Caco-2 (cell line): ENCODE measurements around the gene SNRPA1. TPM values are rescaled to one million over a fixed set of nuclear protein-coding genes. Genes with fewer than 3 reads are reported as not detected.

Source experiments
- BruUV-seq: library from RNA; stranded (reverse); fragments of 400-500 nt; replicated peaks from 2 replicates; lab custom pipeline; 2021; lab: Mats Ljungman, UMichigan
- CTCF ChIA-PET: fragments of 300-600 bp; sonication (Branson Sonifier 250); formaldehyde crosslinking; loops from one replicate; lab custom pipeline; 2022; ENCODE audit warnings: antibody characterized with exemption; lab: Charles Lee
- POLR2A ChIA-PET: fragments of 300-600 bp; sonication (Branson Sonifier 250); formaldehyde crosslinking; loops from one replicate; lab custom pipeline; 2022; ENCODE audit warnings: antibody characterized with exemption; lab: Charles Lee
- DNase-seq, 2 experiments: peaks; one replicate each; pipeline versions ENCODE4 v3.0.0 to v3.0.0-alpha.2; 2020 to 2022
- H3K27me3 ChIP-seq: replicated peaks from 2 replicates; pipeline ENCODE4 v1.6.0; 2011; ENCODE audit warnings: low read length; ENCODE audit not compliant: control insufficient read depth, insufficient read depth
- H3K36me3 ChIP-seq: 2 replicates; pipeline ENCODE4 v1.5.1; 2011; ENCODE audit warnings: low read length; ENCODE audit not compliant: control insufficient read depth, insufficient read depth
- H3K4me1 ChIP-seq: fragments of 250-450 bp; sonication (Bioruptor Pico); 2 replicates; pipeline ENCODE4 v1.5.1; 2020; ENCODE audit warnings: mild to moderate bottlenecking
- H3K4me3 ChIP-seq: 2 replicates; pipeline ENCODE4 v1.5.1; 2011; ENCODE audit warnings: low read depth, mild to moderate bottlenecking, control low read depth, low read length
- H3K9me3 ChIP-seq: fragments of 250-450 bp; sonication (Bioruptor Pico); 2 replicates; pipeline ENCODE4 v1.5.1; 2020; ENCODE audit warnings: mild to moderate bottlenecking, moderate library complexity
- H3K27ac Mint-ChIP-seq: one replicate; pipeline ENCODE4 v1.8.0; 2022; ENCODE audit warnings: mixed read lengths; ENCODE audit not compliant: unreplicated experiment
- H3K27me3 Mint-ChIP-seq: one replicate; pipeline ENCODE4 v1.8.0; 2022; ENCODE audit warnings: mixed read lengths; ENCODE audit not compliant: insufficient read depth, unreplicated experiment
- H3K36me3 Mint-ChIP-seq: one replicate; pipeline ENCODE4 v1.8.0; 2022; ENCODE audit warnings: mild to moderate bottlenecking, mixed read lengths; ENCODE audit not compliant: insufficient read depth, unreplicated experiment
- H3K4me1 Mint-ChIP-seq: one replicate; pipeline ENCODE4 v1.8.0; 2022; ENCODE audit warnings: low read depth, mixed read lengths; ENCODE audit not compliant: unreplicated experiment
- H3K4me3 Mint-ChIP-seq: one replicate; pipeline ENCODE4 v1.8.0; 2022; ENCODE audit warnings: mild to moderate bottlenecking, moderate library complexity, mixed read lengths; ENCODE audit not compliant: unreplicated experiment
- H3K9me3 Mint-ChIP-seq: one replicate; pipeline ENCODE4 v1.8.0; 2022; ENCODE audit warnings: mixed read lengths; ENCODE audit not compliant: unreplicated experiment
- intact Hi-C: fragments of 100-400 bp; cut with micrococcal nuclease; formaldehyde crosslinking; loops from one replicate; pipeline ENCODE4 v1.10.0; 2022; ENCODE audit not compliant: unreplicated experiment
- total RNA-seq: library from RNA; stranded (reverse); gene quantifications from 2 replicates; pipeline ENCODE4 v1.2.3, GENCODE V29; 2022
- TF ChIP-seq, protein P1 (sequence below), 2 experiments: fragments of 200-600 bp in 1 of 2; IDR thresholded peaks; 1 replicate in 1 of 2; 2 replicates in 1 of 2; pipeline versions ENCODE4 v1.5.1 to v1.8.0; 2011 to 2022; ENCODE audit warnings: antibody characterized with exemption in 1 of 2, control low read depth in 1 of 2, inconsistent platforms in 1 of 2, low read depth in 1 of 2, low read length in 1 of 2, mild to moderate bottlenecking in 1 of 2, moderate library complexity in 1 of 2; ENCODE audit not compliant: insufficient read depth in 1 of 2, severe bottlenecking in 1 of 2, unreplicated experiment in 1 of 2

Gene SNRPA1
- total RNA-seq, 1 experiment from 2014 or later, result 123 TPM

DNA sequence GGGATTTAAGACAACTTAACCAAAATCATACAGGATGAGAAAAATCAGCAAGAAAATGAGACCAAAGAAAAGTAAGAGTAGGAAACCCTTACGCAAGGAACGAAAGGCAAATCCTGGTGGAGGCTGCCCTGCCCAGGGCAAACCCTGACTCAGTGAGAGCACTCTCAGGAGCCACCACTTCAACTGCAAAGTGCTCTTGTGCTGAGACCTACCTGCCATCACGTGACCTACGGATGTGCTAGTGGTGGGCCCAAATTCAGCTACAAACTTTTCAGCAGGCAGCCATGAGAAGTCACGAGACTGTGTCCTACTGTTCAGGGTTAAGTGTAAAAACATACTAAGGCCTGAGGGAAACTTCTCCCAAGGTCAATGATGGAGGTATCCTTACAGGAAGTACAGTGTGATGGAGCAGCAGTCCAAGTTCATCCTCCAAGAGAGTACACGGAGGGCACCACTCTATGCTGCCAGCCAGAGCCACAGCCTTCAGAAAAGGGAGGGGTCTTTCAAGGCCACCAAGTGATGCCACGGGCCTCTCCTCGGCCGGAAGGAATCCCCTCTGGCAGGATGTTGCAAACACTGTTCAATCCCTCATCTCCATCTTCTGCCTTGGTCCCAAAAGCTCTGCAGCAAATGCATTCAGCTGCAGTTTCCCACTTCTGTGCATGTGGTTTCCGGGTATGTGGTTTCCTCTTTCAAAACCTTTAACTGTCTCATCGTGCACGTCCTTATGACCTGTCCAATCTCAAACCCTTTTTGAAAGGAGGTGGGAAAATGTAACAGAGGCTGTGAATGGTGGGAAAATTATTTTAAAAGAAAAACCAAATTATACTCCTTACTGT is 52.7 kb downstream of the SNRPA1 start:
- H3K4me3 ChIP-seq, result no peak overlapping the region
- Mint-ChIP-seq H3K27ac (no peak overlapping the region), H3K27me3 (no peaks in the 10 kb centered on the region), H3K9me3 (no peaks in the 10 kb centered on the region), H3K4me1 (peaks cover 7% of the 10 kb centered on the region), H3K36me3 (peaks cover 13% of the 10 kb centered on the region), H3K4me3 (no peak overlapping the region)
- no peak for DNase-seq
- no peaks in the 10 kb centered on the region for H3K9me3 ChIP-seq
- ChIA-PET POLR2A (no interaction called here), CTCF (no interaction called here)
- TF ChIP-seq, protein P1, sequence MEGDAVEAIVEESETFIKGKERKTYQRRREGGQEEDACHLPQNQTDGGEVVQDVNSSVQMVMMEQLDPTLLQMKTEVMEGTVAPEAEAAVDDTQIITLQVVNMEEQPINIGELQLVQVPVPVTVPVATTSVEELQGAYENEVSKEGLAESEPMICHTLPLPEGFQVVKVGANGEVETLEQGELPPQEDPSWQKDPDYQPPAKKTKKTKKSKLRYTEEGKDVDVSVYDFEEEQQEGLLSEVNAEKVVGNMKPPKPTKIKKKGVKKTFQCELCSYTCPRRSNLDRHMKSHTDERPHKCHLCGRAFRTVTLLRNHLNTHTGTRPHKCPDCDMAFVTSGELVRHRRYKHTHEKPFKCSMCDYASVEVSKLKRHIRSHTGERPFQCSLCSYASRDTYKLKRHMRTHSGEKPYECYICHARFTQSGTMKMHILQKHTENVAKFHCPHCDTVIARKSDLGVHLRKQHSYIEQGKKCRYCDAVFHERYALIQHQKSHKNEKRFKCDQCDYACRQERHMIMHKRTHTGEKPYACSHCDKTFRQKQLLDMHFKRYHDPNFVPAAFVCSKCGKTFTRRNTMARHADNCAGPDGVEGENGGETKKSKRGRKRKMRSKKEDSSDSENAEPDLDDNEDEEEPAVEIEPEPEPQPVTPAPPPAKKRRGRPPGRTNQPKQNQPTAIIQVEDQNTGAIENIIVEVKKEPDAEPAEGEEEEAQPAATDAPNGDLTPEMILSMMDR (IDR thresholded peaks at IDR 0.05; ENCODE audit: insufficient read depth in 1 of 2, low read depth in 1 of 2, low read length in 1 of 2, severe bottlenecking in 1 of 2, unreplicated experiment in 1 of 2), result no peak
- BruUV-seq, result no TSS peak
- no peaks in the 10 kb centered on the region for H3K27me3 ChIP-seq
- no peaks in the 10 kb centered on the region for H3K36me3 ChIP-seq
- intact Hi-C loops, result no loop called here
- no peaks in the 10 kb centered on the region for H3K4me1 ChIP-seq

DNA sequence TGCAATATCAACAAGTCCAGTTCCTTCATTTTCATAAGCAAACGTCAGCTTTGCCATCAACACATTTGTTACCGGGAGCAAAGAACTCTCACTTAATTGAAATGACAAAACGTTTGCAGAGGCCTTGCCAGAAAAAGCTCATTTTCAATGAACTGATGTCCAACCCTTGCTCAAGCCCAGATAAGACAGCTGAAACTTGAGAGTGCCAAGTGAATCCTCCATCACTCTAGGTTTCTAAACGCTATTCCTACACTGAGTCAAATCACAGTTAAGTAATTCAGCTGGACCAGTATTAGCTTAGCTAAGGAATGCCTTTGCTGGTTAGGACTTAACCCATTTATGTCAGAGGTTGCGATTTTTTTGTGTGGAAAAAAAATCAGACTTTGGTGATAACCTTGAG is 54.7 kb downstream of the SNRPA1 start:
- TF ChIP-seq, protein P1 (IDR thresholded peaks at IDR 0.05; ENCODE audit: insufficient read depth in 1 of 2, low read depth in 1 of 2, low read length in 1 of 2, severe bottlenecking in 1 of 2, unreplicated experiment in 1 of 2), result no peak
- Mint-ChIP-seq H3K27ac (no peak overlapping the region), H3K27me3 (no peaks in the 10 kb centered on the region), H3K4me1 (peaks cover 6% of the 10 kb centered on the region), H3K4me3 (no peak overlapping the region), H3K9me3 (no peaks in the 10 kb centered on the region), H3K36me3 (peaks cover 14% of the 10 kb centered on the region)
- no peak for DNase-seq
- no peaks in the 10 kb centered on the region for H3K36me3 ChIP-seq
- intact Hi-C loops, result no loop called here
- H3K9me3 ChIP-seq, result no peaks in the 10 kb centered on the region
- no peak overlapping the region for H3K4me3 ChIP-seq
- ChIA-PET CTCF (interaction anchor here (0.8 kb wide), 1 partner anchor 12 kb away, joined by 6 read pairs; the partner anchor contains the start of gene CHSY1), POLR2A (no interaction called here)
- BruUV-seq, result no TSS peak
- H3K4me1 ChIP-seq, result no peaks in the 10 kb centered on the region
- H3K27me3 ChIP-seq, result no peaks in the 10 kb centered on the region

DNA sequence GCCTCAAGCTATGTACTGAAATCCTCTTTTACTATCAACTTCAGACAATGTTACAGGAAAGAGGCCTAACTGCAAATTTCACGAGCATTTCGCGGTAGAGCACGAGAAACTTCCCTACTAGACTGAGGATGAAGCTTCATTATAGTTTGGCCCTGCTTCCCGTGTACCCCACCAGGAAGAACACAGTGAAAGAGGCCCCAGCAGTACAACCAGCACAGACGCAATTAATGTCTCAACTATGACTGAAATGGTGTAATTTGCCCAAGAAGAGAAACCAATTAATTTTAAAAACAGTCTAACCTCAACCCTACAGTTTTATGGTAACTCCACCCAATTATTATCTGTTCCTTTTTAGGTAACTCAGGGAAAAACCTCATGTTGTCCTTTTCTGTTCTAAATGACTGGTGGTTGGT is 55.3 kb downstream of the SNRPA1 start:
- peaks cover 14% of the 10 kb centered on the region for H3K36me3 Mint-ChIP-seq
- Histone ChIP-seq H3K36me3 (no peaks in the 10 kb centered on the region), H3K4me1 (no peaks in the 10 kb centered on the region), H3K27me3 (no peaks in the 10 kb centered on the region), H3K4me3 (no peak overlapping the region), H3K9me3 (no peaks in the 10 kb centered on the region)
- CTCF ChIA-PET, result interaction anchor here (0.8 kb wide), 1 partner anchor 12 kb away, joined by 6 read pairs; the partner anchor contains the start of gene CHSY1
- POLR2A ChIA-PET, result interaction anchor here (0.6 kb wide), 1 partner anchor 475 kb away, joined by 4 read pairs; no protein-coding TSS in a partner anchor
- no peak for DNase-seq
- H3K27ac Mint-ChIP-seq, result no peak overlapping the region
- BruUV-seq, result no TSS peak
- H3K4me3 Mint-ChIP-seq, result no peak overlapping the region
- TF ChIP-seq, protein P1 (IDR thresholded peaks at IDR 0.05; ENCODE audit: insufficient read depth in 1 of 2, low read depth in 1 of 2, low read length in 1 of 2, severe bottlenecking in 1 of 2, unreplicated experiment in 1 of 2), result no peak
- peaks cover under 1% of the 10 kb centered on the region for H3K4me1 Mint-ChIP-seq
- intact Hi-C loops, result no loop called here
- no peaks in the 10 kb centered on the region for H3K27me3 Mint-ChIP-seq
- H3K9me3 Mint-ChIP-seq, result no peaks in the 10 kb centered on the region
